Measurements from ENCODE around the gene SOCS6. TPM values are rescaled to one million over a fixed set of nuclear protein-coding genes. Genes with fewer than 3 reads are reported as not detected.

SOCS6 gene
- total RNA-seq, 1 experiment from 2014 or later: 53.4 TPM

DNA sequence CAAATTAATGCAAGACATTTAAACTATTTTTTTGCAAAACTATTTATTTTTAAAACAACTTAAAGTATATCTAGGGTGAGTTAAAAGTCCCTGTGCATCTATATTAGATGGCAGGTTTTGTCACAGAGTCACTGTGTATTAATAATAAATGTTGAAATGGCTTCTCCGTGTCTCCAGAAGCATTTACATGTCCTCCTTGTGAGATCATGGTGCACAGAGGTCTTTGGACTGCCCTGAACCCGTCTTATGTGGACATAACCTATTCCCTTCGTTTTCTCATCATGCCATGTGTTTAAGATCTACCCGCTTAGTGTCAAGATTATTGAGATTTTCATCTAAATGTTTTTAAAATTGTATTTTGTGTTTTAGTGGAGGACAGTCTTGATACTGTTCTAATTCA lies 39.3 kb downstream of the SOCS6 start:
- Histone ChIP-seq H3K79me2 (ENCODE audit: insufficient read depth, low read length) (peaks cover 87% of the 10 kb centered on the region), H3K9ac (ENCODE audit: low read length) (no peak overlapping the region), H3K4me1 (ENCODE audit: control insufficient read depth in 1 of 2, insufficient read depth in 2 of 2, low read length in 2 of 2) (peaks cover 0 to 10% of the 10 kb centered on the region in 2 experiments; a peak in 2 of 4 replicates), H2AFZ (ENCODE audit: low read depth, low read length, poor library complexity, severe bottlenecking) (no peak overlapping the region), H3K27me3 (ENCODE audit: insufficient read depth, low read length) (no peaks in the 10 kb centered on the region), H3K36me3 (ENCODE audit: control insufficient read depth in 1 of 2, insufficient read depth in 2 of 2, low read length in 2 of 2) (peaks cover 7 to 37% of the 10 kb centered on the region in 2 experiments), H3K9me3 (ENCODE audit: control insufficient read depth in 1 of 2, insufficient read depth in 1 of 2, low read depth in 1 of 2, low read length in 2 of 2) (peaks cover 0 to 1% of the 10 kb centered on the region in 2 experiments; a peak in 1 of 4 replicates), H3K4me2 (ENCODE audit: low read length) (no peak overlapping the region), H4K20me1 (ENCODE audit: insufficient read depth) (0 out of 2 replicates have a peak, but pooled peaks cover 2% of the 10 kb centered on the region), H3K27ac (ENCODE audit: low read depth, low read length) (no peak overlapping the region), H3K9me2 (ENCODE audit: insufficient read depth) (no peaks in the 10 kb centered on the region), H3K4me3 (replicated peaks in 1 of 2; ENCODE audit: low read depth in 1 of 2, low read length in 2 of 2) (no peak overlapping the region)
- ChIA-PET POLR2A (no interaction called here), CTCF (no interaction called here), RAD21 (ENCODE audit: low non-redundant PET in 1 of 2, low total read pairs in 2 of 2, uncharacterized antibody in 2 of 2, unreplicated experiment in 2 of 2) (no interaction called here)
- no TSS peak for BruUV-seq (replicated peaks)
- TF ChIP-seq TCF7L2 (IDR thresholded peaks at IDR 0.05; ENCODE audit: borderline replicate concordance, extremely low read depth, insufficient read depth, insufficient read length) (no peak), POLR2A (IDR thresholded peaks at IDR 0.05; ENCODE audit: borderline replicate concordance, extremely low read depth, insufficient read depth, insufficient read length) (no peak), SRF (IDR thresholded peaks at IDR 0.05; ENCODE audit: low read depth) (no peak), YY1 (IDR thresholded peaks at IDR 0.05; ENCODE audit: extremely low read depth, insufficient replicate concordance, low read depth, low read length) (no peak), ZFX (IDR thresholded peaks at IDR 0.05) (no peak), CEBPB (IDR thresholded peaks at IDR 0.05; ENCODE audit: low read depth) (no peak), REST (IDR thresholded peaks at IDR 0.05; ENCODE audit: low read depth) (no peak), ELF1 (IDR thresholded peaks at IDR 0.05; ENCODE audit: borderline replicate concordance, low read depth) (no peak), EGR1 (IDR thresholded peaks at IDR 0.05; ENCODE audit: low read depth) (no peak), CBX3 (IDR thresholded peaks at IDR 0.05; ENCODE audit: low read depth) (no peak), RAD21 (IDR thresholded peaks at IDR 0.05; ENCODE audit: low read depth) (no peak), JUND (IDR thresholded peaks at IDR 0.05) (no peak), EZH2phosphoT487 (IDR thresholded peaks at IDR 0.05; ENCODE audit: borderline replicate concordance) (no peak), POLR2AphosphoS5 (IDR thresholded peaks at IDR 0.05; ENCODE audit: low read depth, low read length) (no peak), ATF3 (IDR thresholded peaks at IDR 0.05) (no peak), EZH2 (IDR thresholded peaks at IDR 0.05) (no peak), SP1 (IDR thresholded peaks at IDR 0.05; ENCODE audit: low read depth) (no peak), FOSL1 (IDR thresholded peaks at IDR 0.05; ENCODE audit: low read depth) (no peak)
- TF ChIP-seq, protein P1, sequence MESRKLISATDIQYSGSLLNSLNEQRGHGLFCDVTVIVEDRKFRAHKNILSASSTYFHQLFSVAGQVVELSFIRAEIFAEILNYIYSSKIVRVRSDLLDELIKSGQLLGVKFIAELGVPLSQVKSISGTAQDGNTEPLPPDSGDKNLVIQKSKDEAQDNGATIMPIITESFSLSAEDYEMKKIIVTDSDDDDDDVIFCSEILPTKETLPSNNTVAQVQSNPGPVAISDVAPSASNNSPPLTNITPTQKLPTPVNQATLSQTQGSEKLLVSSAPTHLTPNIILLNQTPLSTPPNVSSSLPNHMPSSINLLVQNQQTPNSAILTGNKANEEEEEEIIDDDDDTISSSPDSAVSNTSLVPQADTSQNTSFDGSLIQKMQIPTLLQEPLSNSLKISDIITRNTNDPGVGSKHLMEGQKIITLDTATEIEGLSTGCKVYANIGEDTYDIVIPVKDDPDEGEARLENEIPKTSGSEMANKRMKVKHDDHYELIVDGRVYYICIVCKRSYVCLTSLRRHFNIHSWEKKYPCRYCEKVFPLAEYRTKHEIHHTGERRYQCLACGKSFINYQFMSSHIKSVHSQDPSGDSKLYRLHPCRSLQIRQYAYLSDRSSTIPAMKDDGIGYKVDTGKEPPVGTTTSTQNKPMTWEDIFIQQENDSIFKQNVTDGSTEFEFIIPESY (IDR thresholded peaks at IDR 0.05; ENCODE audit: extremely low read depth, insufficient replicate concordance, low read length): no peak
- TF ChIP-seq, protein P2, sequence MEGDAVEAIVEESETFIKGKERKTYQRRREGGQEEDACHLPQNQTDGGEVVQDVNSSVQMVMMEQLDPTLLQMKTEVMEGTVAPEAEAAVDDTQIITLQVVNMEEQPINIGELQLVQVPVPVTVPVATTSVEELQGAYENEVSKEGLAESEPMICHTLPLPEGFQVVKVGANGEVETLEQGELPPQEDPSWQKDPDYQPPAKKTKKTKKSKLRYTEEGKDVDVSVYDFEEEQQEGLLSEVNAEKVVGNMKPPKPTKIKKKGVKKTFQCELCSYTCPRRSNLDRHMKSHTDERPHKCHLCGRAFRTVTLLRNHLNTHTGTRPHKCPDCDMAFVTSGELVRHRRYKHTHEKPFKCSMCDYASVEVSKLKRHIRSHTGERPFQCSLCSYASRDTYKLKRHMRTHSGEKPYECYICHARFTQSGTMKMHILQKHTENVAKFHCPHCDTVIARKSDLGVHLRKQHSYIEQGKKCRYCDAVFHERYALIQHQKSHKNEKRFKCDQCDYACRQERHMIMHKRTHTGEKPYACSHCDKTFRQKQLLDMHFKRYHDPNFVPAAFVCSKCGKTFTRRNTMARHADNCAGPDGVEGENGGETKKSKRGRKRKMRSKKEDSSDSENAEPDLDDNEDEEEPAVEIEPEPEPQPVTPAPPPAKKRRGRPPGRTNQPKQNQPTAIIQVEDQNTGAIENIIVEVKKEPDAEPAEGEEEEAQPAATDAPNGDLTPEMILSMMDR (IDR thresholded peaks at IDR 0.05 in 2 of 3, conservative IDR thresholded peaks at IDR 0.05 in 1 of 3; ENCODE audit: borderline replicate concordance in 1 of 3, insufficient read depth in 1 of 3, low read depth in 2 of 3, low read length in 2 of 3): no peak
- ATAC-seq (no peak), DNase-seq (ENCODE audit: low read depth, low spot score) (no peak)
- intact Hi-C loops (cut with micrococcal nuclease): no loop called here

All from HCT116 (cell line).